Cortex of kidney (tissue), 1 donor: Measurements from ENCODE around the gene ERP27.

Experiments used
- DNase-seq: peaks from one replicate; lab custom pipeline; 2025; lab: John Stamatoyannopoulos, UW

ERP27 gene

DNA sequence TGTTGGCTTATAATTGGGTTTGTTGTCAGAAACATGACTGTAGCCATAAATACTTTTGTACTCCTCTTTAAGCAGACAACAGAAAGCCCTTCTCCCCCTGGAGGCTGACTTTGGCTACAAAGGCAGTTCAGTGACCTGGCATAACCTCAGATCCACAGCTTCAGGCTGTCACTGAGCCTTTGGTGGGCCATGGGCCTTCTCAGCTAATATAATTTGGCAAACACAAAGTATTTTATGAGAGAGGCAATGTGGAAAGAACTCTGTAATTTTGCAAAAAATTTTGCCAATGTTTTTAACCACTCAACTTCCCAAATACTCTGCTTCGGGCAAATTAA is 37.1 kb downstream of the ERP27 start:
- no peak for DNase-seq

DNA sequence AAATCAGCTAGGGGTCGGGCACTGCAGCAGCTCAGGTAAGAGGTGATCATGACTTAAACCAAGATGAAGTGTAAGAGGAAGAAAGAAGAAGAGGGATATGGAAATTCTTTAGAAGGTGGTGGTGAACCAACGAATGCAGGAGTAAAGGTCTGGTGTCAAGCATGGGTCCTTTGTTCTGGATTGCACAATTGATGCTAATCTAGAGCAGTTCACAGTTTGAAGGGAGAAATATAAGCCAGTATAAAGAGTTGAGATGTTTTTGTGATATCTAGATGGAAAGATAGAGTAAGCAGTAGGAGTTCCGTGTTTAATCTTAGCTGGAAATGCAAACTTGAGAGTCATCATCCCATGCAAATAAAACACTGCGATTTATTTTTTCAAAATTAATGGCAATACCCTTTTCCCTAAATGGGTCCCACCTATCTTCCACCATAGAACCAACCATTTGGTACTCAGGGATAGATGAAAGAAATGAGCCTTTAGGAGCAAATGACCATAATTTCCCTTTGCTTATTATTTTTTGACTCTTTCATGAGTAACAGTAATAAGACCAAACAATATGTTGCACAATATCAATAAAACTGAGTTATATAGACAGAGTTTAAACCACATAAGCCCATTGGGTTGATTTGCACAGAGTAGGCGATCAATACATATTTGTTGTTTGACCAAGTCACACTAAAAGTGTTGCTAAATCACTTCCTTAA is 37.7 kb downstream of the ERP27 start:
- no peak for DNase-seq

DNA sequence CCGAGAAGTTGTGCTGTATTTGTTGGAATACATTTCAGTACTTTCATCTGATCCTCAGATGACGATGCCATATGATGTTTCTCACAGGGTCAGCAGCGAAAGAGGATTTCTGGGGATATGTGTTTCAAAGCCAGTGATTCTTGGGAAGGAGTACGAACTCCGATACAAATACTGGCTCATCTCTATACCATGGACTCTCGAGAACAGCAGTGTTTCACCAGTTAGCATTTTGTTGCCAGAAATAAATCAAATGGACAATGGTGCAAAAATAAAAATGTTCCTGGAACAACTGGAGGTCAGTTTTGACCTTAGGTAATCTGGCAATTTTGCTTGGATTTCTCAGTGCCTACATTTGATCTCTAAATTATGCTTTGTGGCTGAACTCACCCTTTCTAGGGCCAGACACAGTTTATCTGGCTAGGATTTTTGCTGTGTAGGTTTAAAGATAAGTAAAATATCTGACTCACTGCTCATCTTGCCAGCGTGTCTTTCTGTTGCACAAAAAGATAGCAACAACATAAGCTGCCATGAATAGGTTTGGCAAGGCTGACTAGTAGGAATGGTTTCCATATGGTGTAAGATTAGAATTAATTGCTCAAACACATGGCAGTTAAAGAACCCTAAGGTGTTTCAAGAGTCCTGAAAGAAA is 41.7 kb downstream of the ERP27 start:
- no peak for DNase-seq

DNA sequence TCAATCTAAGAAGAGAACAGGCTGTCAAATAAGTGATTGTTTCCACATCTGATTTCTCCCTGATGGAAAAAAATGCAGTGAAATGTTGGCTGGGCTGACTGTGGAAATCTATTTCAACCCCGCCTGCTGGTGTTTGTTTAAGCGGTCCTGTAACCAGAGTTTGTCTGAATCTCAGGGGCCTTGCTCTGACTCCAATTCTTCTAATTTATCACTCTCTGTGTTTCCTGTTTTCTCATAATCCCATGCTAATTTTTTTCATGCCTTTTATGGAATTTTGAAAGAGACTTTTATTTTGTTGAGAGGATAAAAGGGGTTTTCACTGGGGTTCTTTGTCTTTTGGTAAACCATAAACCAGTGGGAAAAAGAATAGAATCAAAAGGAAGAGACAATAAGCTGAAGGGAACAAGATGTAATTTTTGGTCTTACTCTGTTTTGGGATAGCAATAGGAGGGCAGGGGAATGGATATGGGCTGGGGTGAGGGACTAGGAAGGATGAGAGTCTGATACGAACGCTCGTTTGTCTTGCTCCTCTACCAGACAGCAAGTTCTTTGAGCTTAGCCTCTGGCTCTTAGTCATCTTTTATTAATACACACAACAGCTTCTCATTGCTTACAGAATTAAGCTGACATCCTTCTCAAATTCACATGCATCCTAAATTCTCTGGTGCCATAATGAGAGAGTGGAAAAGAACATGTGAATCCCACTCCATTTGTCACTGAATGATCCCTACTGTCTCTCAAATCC is 44.7 kb downstream of the ERP27 start:
- DNase-seq: no peak

DNA sequence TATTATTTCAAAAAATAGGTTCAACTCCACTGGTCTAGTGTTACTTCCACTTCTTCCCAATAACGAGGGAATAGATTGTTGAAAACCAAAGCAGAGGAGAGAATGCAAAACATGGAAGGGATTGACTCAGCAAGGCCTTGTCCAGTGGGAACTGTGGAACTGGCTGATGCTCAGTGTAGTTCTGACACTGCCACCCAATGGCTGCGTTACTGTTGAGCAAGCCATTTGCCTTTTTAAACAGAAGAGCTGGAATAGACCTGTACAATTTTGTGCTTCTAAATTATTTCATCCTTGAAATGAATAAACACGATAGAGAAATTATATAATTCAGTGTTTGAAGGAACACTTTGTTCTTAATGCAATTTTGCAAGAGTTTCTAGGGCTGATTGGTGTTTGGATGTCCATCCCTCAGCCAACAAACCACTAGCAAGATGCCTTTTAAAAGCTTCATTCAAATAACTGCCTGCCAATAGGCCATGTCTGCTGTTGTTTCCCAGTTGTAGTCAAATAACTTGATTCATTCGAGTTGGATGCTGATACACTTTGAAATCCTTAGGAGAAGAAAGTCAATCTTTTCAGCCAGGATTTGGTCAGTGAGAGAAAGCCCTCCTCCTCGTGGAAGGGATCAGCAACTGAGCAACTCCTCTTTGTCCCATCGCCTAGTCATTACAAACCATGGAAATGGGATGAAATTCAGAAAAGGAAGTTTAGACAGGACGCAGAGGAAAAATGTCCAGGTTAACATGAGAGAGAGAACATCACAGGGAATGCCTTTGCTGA is 45.4 kb downstream of the ERP27 start:
- no peak for DNase-seq

DNA sequence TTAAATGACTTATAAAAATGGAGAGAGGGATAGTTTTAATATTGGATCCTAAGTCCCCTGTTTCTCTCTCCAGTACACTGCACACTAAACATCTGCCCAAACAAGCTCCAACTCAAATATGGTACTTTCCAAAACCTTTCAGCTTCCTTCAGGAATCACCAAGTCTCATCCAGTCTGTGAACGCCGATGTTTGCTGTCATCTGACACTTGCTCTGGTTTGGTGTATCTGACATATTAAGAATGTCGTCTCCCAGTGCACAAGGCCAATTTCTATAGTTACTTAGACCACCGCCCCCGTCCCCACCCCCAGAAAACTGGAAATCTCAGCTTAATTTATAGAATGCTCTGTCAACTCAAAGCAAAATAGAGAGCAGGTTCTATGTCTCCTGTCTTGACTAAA is 47.6 kb downstream of the ERP27 start:
- no peak for DNase-seq

DNA sequence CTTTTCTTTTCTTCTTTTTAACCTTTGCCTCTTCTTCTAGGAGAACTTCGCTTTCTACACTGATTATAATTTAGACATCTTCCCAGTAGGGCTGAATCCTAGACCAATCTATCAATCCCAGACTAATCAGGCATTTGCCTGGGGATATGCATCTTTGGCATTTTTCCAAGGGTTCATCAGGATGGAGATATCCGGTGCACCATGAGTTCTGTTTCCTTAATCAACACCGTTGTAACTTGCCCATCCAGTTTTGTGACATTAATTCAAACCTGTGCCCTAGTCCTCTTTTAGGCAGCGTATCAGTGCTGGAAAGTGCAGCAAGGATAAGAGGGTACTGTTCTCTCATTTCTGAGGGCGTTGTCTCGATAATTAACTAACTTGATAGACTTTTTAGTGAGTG is 52.1 kb downstream of the ERP27 start:
- no peak for DNase-seq

DNA sequence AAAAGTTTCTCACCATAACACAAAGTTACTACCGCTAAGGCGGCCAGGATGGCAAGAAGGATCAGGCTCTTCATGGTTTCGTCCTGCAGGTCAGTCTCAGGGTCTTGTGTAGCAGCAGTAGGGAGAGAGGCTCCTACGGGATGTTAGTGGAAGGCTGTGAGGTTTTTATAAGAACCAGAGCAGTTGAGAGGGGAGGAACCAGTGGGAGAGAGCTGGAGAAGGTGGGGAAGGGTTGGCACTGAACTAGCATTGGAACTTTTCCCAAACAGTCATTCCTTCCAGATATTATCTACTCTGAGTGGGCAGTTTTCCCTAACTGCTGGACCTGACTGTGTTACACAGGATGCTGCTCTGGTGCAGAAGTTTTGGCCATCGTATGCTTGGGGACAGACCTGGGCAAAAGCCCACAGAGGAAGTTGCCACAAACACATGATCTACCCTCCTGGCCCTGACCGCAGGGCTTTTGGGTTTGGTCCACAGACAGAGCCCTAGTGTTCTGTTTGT is 52.6 kb downstream of the ERP27 start, which contains the start of gene MGP:
MGP (minus strand) TSS at position 137 of the 504 bp plus-strand sequence; CDS start at position 74, 63 bp downstream.
- no peak for DNase-seq

DNA sequence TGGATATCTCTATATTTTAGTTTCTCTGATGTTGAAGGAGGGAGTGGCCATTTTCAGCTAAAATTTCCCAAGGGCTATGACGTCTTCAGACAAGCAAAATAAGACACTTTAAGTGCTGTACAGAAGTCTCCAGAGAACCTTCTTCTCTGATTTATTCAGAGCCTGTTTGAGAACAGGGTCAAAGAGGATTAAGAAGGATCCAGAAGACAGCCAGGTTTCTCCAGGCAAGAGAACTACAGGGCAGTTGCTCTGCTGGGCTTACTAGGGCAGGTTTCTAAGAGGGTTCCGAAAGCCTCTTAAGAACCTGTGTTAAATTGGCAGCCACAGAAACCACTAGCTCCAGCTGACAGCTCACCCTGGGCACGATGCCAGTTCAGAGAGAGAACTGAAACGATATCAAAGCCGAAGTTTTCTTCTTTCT is 53.9 kb downstream of the ERP27 start:
- DNase-seq: no peak

DNA sequence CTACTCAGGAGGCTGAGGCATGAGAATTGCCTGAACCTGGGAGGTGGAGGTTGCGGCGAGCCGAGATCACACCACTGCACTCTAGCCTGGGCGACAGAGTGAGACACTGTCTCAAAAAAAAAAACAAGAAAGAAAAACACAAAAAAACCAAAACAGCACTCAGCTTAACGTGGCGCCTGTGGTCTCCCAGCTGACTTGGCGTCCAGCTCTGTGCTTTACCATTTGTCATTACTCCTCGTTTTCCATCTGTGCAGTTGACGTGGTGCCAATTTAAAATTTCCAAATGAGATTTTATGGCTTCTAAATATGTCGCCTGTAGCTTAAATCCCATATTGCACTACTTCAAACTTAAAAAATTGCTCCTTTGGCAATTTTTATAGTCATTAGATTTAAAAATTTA is 54.7 kb downstream of the ERP27 start:
- DNase-seq: no peak

DNA sequence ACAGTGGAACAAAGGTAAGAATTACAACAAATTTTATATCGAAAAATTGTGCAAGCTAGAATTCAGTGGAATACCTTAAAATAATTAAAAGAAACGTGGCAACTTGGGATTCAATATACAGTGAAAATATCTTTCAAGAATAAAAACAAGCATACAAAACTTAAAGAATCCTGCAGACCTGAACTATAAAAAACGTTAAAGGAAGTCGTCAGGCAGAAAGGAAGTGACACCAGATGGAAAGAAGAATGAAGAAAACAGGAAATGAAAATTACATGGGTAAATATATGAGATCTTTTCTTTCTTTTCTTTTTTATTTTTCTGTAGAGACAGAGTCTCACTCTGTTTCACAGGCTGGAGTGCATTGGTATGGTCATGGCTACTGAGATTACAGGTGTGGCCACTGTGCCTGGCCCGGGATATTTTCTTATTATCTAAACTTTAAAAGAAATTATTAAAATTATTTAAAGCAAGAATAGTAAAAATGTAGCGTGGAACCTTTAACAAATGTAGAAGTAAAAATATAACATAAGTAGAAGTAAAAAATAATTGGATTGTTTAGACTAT is 57.4 kb downstream of the ERP27 start:
- DNase-seq: no peak

DNA sequence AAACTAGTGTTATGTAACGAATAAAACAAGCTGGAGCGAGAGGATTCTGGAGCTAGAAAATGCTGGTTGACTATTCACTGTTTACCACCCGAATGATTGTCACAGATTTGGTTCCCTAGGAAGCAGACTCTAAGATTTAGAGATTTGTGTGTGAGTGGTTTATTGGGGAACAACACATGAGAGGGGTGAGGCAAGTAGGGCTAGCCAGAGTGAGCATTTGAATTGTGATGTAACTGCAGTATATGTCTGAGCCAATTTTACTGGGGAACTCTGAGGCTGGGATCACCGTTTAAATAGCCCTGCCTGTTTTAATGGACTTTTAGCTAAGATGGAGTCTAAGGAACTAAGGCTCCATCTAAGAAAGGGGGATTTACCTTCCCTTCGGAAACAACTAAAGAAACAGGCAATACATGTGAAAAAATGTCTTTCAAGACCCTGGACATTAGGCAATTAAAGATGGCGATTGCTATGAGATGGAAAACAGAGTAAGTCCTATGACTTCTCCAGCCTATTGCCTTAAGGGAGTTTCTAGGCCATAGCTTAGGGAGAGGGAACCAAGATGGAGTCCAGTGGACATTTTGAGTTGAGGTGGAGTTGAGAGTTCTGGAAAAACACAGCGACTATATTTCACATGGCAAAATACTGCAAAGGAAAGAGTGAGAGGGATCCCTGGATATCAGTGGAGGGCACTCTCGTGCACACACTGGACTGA is 59.0 kb downstream of the ERP27 start:
- DNase-seq: no peak

DNA sequence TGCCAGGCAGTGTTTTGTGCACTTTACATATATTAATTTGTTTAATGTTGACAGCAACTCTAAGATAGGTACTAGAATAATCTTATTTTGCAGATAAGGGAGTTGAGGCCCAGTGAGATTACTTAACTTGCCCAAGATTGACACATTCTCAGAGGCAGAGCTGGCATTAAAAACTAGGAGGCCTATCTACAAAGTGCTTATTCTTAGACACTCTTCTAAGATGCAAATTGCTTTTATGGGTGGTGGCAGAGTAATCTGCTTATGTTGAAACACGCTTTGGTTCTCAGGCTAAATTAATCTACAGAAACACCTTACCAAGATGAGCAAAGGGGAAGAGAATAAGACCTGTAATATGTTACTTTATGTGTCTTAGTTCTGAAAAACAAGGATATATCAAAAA is 59.8 kb downstream of the ERP27 start:
- no peak for DNase-seq

DNA sequence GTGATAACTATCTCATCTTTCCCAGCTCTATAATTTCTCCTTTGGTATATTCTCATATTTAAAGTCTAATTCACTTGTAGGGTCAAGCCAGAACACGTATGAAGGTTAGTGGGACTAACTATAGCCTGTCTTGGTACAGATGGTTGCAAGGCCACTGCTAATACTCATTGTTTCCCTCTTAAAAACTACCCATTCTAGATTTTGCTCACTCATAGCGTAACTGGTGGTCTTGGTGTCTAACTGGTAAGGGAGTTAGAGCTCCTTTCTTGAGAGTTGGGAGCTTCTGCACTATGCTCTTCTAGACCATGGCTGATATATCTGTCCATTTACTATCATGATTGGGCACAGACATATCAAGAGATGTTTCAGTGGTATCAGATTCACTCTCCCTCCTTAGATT is 61.5 kb downstream of the ERP27 start:
- DNase-seq: no peak

DNA sequence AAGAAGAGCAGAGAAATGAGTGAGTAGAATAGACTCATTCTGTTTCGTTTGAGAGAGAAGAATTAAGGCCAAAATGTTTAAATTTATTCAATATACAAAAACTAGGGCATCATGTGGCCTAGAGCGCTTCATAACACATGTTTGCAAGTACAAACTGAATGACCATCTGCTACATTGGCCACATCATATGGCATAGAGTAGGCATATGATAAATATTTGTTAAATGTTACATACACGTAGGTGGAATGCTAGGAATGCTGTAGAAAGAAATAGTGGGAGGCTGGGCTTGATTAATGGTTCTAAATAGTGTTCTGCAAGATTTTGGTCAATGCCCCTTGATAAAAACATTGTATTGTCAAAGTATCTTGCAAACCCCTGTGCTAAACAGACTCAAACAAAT is 63.5 kb downstream of the ERP27 start:
- DNase-seq: no peak

DNA sequence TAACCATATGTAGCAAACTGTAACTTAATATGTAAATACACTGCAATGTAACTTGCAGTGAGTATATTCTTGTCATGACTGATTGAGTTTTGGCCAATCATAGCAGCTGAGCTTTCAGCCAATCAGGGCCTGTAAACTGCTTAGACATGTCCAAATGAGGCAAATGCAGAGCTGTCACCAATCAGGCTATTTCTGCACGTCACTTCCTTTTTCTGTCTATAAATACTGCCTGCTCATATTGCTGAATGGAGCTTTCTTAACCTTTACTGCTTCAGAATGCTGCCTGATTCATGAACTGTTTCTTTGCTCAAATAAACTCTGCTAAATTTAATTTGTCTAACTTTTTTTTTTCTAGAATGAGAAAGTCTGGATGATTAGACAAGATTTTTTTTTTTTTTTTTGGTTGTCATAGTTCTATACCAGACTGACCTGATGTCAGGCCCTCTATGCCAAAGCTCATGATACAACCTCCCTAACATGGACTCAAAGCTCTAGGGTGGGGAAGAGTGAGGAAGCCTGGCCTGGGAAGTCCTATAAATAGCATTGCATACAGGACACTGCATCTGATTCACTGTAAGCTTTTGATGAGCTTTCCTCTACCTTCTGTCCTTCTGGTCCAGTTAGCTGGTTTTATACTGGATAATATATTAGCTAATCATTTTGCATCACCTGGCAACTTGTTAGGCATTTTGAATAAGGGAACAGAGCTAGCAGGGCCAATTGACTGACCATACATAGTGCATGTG is 64.7 kb downstream of the ERP27 start:
- DNase-seq: no peak

DNA sequence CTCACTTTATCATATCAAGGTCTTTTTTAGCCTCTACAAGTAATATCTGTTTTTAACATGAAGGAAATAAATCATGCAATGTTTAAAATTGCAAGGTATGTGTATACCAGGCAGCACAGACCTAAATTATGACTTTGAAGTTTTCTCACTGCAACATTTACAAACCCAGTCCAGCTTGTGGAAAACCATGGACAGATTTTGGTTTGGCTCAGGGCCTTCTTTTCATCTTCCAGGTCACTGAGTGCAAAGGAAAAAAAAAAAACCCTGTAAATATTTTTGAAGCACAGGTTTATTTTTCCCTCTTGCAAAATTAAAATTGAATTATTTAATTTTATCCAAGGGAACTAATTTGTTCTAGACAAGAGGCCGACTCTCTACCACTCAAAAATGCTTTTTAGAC is 66.5 kb downstream of the ERP27 start:
- DNase-seq: no peak

DNA sequence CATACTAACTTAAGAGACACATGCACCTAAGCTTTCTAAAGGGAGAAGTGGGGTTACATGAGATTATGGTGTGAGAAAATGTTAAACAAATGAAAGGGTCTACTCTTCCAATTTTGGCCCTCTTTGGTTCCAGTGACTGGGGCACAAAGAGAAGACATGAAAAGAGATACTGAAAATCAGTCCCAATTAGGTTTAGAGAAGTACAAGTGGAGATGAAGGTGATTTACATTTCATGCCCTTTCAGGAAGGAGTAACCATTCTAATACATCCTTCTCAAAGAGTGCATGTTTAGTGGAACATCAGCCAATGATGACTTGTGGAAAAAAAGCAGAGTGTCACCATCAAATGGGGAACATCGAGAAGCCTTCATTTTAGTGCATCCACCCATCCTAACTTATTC is 67.1 kb downstream of the ERP27 start:
- no peak for DNase-seq

DNA sequence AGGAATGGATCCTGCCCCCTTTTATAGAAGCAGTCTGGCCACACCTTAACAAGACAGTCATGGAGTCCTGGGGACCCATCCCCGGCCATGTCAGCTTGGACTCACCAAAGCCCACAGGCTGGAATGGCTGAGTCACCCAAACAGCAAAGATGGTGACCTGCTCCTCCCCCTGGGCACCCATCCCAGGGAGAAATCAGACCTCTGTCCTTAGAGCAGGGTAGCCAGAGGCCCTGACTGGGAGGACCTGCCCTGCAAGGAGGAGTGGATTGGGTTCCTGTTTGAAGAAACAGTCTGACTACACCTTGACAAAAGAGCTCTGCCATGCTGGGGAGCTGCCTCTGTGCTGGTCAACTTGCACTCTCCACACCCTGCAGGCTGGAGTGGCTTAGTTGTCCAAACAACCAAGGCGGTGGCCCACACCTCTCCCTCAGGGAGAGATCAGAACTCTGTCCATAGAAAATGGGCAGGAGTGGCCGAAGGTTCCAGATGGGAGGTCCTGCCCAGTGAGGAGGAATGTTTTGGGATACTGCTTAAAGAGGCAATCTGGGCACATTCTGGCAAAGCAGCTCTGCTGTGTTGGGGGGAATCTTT is 69.3 kb downstream of the ERP27 start:
- no peak for DNase-seq
